Vagina (tissue), 2 donors: ENCODE measurements around the gene FAR2. TPM values are rescaled to one million over a fixed set of nuclear protein-coding genes. Genes with fewer than 3 reads are reported as not detected.
"Not testable (repeated sequence)": the region's sequence is repeated elsewhere in the genome, so short reads cannot be mapped to it uniquely, and the experiment has no call there.

Source experiments
- DNase-seq, 2 donors: peaks; one replicate each; pipeline ENCODE4 v3.0.0-alpha.2; 2017; ENCODE audit errors: extremely low spot score in 2 of 2
- H3K27ac ChIP-seq: fragments of 200-600 bp; sonication (generic); one replicate; pipeline ENCODE4 v1.5.1; 2019
- H3K27me3 ChIP-seq: fragments of 200-600 bp; sonication (generic); one replicate; pipeline ENCODE4 v1.5.1; 2019
- H3K36me3 ChIP-seq, 2 donors: fragments of 200-600 bp; sonication (generic); one replicate each; pipeline ENCODE4 v1.5.1; 2017 to 2019
- H3K4me1 ChIP-seq: fragments of 200-600 bp; sonication (generic); one replicate; pipeline ENCODE4 v1.5.1; 2019
- H3K4me3 ChIP-seq, 2 donors: fragments of 200-600 bp; sonication (generic); 1 replicate in 1 of 2; 2 replicates in 1 of 2; pipeline ENCODE4 v1.5.1; 2016 to 2019
- H3K9me3 ChIP-seq: fragments of 200-600 bp; sonication (generic); one replicate; pipeline ENCODE4 v1.5.1; 2019
- POLR2A ChIP-seq, 2 donors: fragments of 450-650 bp; IDR thresholded peaks; one replicate each; pipeline ENCODE4 v1.6.1; 2017; ENCODE audit warnings: antibody characterized with exemption in 2 of 2, mild to moderate bottlenecking in 2 of 2, moderate library complexity in 2 of 2
- POLR2AphosphoS5 ChIP-seq, 2 donors: sonication (generic); formaldehyde crosslinking; IDR thresholded peaks; one replicate each; pipeline ENCODE4 v1.9.0; 2017; ENCODE audit warnings: antibody characterized with exemption in 2 of 2, mild to moderate bottlenecking in 2 of 2, low read depth in 1 of 2; ENCODE audit not compliant: insufficient read depth in 1 of 2
- intact Hi-C: fragments of 100-400 bp; cut with DNase I; formaldehyde crosslinking; loops from one replicate; pipeline ENCODE4 v1.15.1; 2023
- total RNA-seq: library from RNA; depleted of rRNA; stranded (reverse); fragments of >200 nt; gene quantifications from one replicate; pipeline ENCODE4 v1.2.3, GENCODE V29; 2016
- TF ChIP-seq, protein P1 (sequence below), 3 experiments: fragments of 450-650 bp in 2 of 3; fragments of 200-600 bp in 1 of 3; sonication (generic) in 1 of 3; IDR thresholded peaks; one replicate each; pipeline ENCODE4 v1.5.1; 2017 to 2019; ENCODE audit warnings: antibody characterized with exemption in 3 of 3, mild to moderate bottlenecking in 2 of 3, moderate library complexity in 2 of 3

FAR2 gene
- total RNA-seq, 1 donor from 2014 or later, result 16.2 TPM

DNA sequence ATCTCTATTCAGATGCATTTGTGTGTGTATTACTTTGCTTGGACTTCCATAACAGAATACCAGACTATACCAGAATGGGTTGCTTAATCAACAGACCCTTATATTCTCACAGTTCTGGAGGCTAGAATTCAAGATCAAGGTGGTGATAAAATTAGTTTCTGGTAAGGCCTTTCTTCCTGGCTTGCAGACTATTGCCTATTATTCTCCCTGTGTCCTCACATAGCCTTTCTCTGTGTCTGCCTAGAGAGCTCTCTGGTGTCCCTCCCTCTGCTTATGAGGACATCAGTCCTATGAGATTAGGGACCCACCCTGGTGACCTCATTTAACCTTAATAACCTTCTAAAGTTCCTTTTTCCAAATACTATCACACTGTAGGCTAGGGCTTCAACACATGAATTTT is 106.0 kb downstream of the FAR2 start:
- H3K4me3 ChIP-seq, result no peak overlapping the region
- H3K9me3 ChIP-seq, result no peaks in the 10 kb centered on the region
- DNase-seq, result no peak
- no peaks in the 10 kb centered on the region for H3K4me1 ChIP-seq
- H3K36me3 ChIP-seq, result no peaks in the 10 kb centered on the region
- TF ChIP-seq, protein P1, sequence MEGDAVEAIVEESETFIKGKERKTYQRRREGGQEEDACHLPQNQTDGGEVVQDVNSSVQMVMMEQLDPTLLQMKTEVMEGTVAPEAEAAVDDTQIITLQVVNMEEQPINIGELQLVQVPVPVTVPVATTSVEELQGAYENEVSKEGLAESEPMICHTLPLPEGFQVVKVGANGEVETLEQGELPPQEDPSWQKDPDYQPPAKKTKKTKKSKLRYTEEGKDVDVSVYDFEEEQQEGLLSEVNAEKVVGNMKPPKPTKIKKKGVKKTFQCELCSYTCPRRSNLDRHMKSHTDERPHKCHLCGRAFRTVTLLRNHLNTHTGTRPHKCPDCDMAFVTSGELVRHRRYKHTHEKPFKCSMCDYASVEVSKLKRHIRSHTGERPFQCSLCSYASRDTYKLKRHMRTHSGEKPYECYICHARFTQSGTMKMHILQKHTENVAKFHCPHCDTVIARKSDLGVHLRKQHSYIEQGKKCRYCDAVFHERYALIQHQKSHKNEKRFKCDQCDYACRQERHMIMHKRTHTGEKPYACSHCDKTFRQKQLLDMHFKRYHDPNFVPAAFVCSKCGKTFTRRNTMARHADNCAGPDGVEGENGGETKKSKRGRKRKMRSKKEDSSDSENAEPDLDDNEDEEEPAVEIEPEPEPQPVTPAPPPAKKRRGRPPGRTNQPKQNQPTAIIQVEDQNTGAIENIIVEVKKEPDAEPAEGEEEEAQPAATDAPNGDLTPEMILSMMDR (IDR thresholded peaks at IDR 0.05), result no peak
- TF ChIP-seq POLR2AphosphoS5 (IDR thresholded peaks at IDR 0.05; ENCODE audit: insufficient read depth in 1 of 2, low read depth in 1 of 2), result no peak
- no peak for TF ChIP-seq POLR2A (IDR thresholded peaks at IDR 0.05)
- no peaks in the 10 kb centered on the region for H3K27me3 ChIP-seq
- intact Hi-C loops, result no loop called here
- no peak overlapping the region for H3K27ac ChIP-seq

DNA sequence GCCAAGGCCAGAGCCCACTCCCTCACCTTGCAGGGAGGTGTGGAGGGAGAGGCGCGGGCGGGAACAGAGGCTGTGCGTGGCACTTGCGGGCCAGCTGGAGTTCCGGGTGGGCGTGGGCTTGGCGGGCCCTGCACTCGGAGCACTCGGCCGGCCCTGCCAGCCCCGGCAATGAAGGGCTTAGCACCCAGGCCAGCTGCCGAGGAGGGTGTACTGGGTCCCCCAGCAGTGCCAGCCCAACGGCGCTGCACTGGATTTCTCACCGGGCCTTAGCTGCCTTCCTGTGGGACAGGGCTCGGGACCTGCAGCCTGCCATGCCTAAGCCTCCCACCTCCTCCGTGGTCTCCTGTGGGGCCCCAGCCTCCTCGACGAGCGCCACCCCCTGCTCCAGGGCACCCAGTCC is 107.5 kb downstream of the FAR2 start:
- no peak overlapping the region for H3K27ac ChIP-seq
- TF ChIP-seq, protein P1 (IDR thresholded peaks at IDR 0.05), result no peak
- intact Hi-C loops, result no loop called here

DNA sequence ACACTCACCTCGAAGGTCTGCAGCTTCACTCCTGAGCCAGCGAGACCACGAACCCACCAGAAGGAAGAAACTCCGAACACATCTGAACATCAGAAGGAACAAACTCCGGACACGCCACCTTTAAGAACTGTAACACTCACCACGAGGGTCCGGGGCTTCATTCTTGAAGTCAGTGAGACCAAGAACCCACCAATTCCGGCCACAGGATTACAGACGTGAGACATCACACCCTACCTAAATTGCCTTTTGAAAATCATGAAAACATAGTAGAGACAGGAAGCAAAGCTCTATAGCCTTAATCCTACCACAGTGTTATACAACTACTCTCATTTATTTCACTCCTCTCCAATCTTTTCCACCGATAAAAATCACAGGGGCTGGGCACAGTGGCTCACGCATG is 108.6 kb downstream of the FAR2 start:
- DNase-seq, H3K4me3 ChIP-seq, intact Hi-C loops, H3K27ac ChIP-seq, H3K27me3 ChIP-seq, H3K9me3 ChIP-seq, H3K36me3 ChIP-seq, H3K4me1 ChIP-seq: not testable (repeated sequence)

More for the DNA sequence above, 107.5 kb downstream of the FAR2 start:
- H3K27me3 ChIP-seq, result no peaks in the 10 kb centered on the region
- H3K4me3 ChIP-seq, result no peak overlapping the region
- no peaks in the 10 kb centered on the region for H3K4me1 ChIP-seq
- DNase-seq, result no peak
- no peaks in the 10 kb centered on the region for H3K9me3 ChIP-seq
- H3K36me3 ChIP-seq, result no peaks in the 10 kb centered on the region

DNA sequence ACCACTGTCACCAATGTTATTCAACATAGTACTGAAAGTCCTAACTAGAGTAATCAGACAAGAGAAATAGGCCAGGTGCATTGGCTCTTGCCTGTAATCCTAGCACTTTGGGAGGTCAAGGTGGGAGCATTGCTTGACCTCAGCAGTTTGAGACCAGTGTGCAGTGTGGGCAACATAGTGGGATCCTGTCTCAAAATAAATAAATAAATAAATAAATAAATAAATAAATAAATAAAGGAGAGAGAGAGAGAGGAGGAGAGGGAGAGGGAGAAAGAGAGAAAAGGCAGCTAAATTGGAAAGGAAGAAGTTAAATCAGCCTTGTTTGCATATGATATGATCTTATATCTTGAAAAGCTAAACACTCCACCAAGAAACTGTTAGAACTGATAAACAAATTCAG is 115.3 kb downstream of the FAR2 start:
- Histone ChIP-seq H3K27ac (no peak overlapping the region), H3K36me3 (no peaks in the 10 kb centered on the region), H3K4me3 (no peak overlapping the region), H3K27me3 (no peaks in the 10 kb centered on the region), H3K9me3 (no peaks in the 10 kb centered on the region), H3K4me1 (no peaks in the 10 kb centered on the region)
- intact Hi-C loops, result no loop called here
- no peak for TF ChIP-seq POLR2A (IDR thresholded peaks at IDR 0.05)
- TF ChIP-seq, protein P1 (IDR thresholded peaks at IDR 0.05), result no peak
- no peak for TF ChIP-seq POLR2AphosphoS5 (IDR thresholded peaks at IDR 0.05; ENCODE audit: insufficient read depth in 1 of 2, low read depth in 1 of 2)
- no peak for DNase-seq

DNA sequence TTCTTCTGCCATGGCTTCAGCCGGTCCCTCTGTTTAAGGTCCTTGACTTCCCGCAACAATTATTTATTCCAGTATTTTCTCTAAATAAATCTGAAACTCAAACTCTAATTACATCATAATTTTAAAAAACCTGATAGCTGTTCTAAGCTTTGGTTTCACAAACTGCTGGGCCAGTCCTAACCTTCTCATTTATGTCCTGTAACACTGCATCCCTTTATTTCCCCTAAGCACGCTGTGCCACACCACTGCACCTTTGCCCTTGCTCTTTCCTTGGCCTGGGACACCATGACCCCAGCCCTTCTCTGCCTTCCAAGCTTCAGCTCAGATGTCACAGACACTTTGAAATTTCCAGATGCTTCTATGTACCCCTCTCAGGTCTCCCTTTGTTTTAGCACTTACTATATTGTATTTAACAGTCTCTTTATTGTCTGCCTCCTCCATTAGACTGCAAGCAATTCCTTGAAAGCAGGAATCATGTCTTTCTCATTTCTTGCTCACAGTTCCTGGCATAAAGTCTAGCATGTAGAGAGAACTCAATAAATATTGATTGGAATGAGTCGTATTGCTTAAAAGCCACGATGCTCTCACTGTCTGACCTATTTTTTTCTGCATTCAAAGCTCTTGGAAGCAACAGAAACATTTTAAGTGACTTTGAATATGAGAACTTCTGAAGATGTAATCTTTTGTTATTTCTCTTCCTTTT is 120.8 kb downstream of the FAR2 start:
- Histone ChIP-seq H3K9me3 (no peaks in the 10 kb centered on the region), H3K27me3 (no peaks in the 10 kb centered on the region), H3K4me1 (no peaks in the 10 kb centered on the region), H3K36me3 (no peaks in the 10 kb centered on the region), H3K27ac (no peak overlapping the region), H3K4me3 (no peak overlapping the region)
- TF ChIP-seq, protein P1 (IDR thresholded peaks at IDR 0.05), result no peak
- no peak for TF ChIP-seq POLR2AphosphoS5 (IDR thresholded peaks at IDR 0.05; ENCODE audit: insufficient read depth in 1 of 2, low read depth in 1 of 2)
- TF ChIP-seq POLR2A (IDR thresholded peaks at IDR 0.05), result no peak
- no peak for DNase-seq
- intact Hi-C loops, result no loop called here
